ENCODE measurements around the gene NUAK2.
"Not testable (repeated sequence)": the region's sequence is repeated elsewhere in the genome, so short reads cannot be mapped to it uniquely, and the experiment has no call there.

Gene NUAK2

DNA sequence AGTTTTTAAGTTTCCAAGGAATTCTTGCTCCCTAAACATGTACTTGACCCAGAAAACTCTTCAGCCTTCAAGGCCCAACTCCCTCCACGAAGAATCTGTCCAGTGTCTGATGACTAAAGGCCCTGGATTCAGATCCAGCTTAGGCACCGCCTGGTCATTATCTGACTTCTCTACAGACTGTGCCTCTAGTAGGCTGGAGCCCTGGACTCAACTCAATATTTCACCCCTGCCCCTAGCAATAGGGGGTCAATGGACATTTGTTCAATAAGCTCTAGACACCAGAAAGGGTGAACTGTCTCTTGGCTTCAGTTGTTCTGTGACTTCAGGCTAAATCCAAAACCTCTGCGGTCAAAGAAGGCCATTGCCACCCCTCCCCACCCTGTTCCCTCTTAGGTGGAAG is 34.5 kb downstream of the NUAK2 start:
- Histone ChIP-seq H3K9ac (ENCODE audit: low read depth, low read length) (no peak overlapping the region), H3K4me1 (ENCODE audit: insufficient read depth, low read length) (peaks cover 23% of the 10 kb centered on the region), H3K9me3 (ENCODE audit: insufficient read depth, low read depth, low read length) (no peaks in the 10 kb centered on the region), H3K27me3 (ENCODE audit: insufficient read depth, low read length) (no peaks in the 10 kb centered on the region), H3K27ac (ENCODE audit: low read length) (no peak overlapping the region), H3K4me3 (ENCODE audit: low read length) (no peak overlapping the region), H3K36me3 (ENCODE audit: insufficient read depth, low read depth, low read length) (no peaks in the 10 kb centered on the region)

GRCh38 chr1:205286335-205286950 is 35.1 kb downstream of the NUAK2 start:
- peaks cover 23% of the 10 kb centered on the region for H3K4me1 ChIP-seq (ENCODE audit: insufficient read depth, low read length)
- H3K9ac ChIP-seq (ENCODE audit: low read depth, low read length) = no peak overlapping the region
- H3K36me3 ChIP-seq (ENCODE audit: insufficient read depth, low read depth, low read length) = no peaks in the 10 kb centered on the region
- no peak overlapping the region for H3K4me3 ChIP-seq (ENCODE audit: low read length)
- H3K27me3 ChIP-seq (ENCODE audit: insufficient read depth, low read length) = no peaks in the 10 kb centered on the region
- no peaks in the 10 kb centered on the region for H3K9me3 ChIP-seq (ENCODE audit: insufficient read depth, low read depth, low read length)
- H3K27ac ChIP-seq (ENCODE audit: low read length) = no peak overlapping the region

- Histone ChIP-seq H3K9me3 (ENCODE audit: insufficient read depth, low read depth, low read length) (no peaks in the 10 kb centered on the region), H3K36me3 (ENCODE audit: insufficient read depth, low read depth, low read length) (no peaks in the 10 kb centered on the region), H3K27me3 (ENCODE audit: insufficient read depth, low read length) (no peaks in the 10 kb centered on the region), H3K4me1 (ENCODE audit: insufficient read depth, low read length) (peaks cover 23% of the 10 kb centered on the region), H3K27ac (ENCODE audit: low read length) (peak overlapping the region; percentile 25), H3K9ac (ENCODE audit: low read depth, low read length) (peak overlapping the region; percentile 11; the same call in 1 of the 2 replicates), H3K4me3 (ENCODE audit: low read length) (no peak overlapping the region)
Observed at GRCh38 chr1:205285381-205286101, 36.0 kb downstream of the NUAK2 start.

DNA sequence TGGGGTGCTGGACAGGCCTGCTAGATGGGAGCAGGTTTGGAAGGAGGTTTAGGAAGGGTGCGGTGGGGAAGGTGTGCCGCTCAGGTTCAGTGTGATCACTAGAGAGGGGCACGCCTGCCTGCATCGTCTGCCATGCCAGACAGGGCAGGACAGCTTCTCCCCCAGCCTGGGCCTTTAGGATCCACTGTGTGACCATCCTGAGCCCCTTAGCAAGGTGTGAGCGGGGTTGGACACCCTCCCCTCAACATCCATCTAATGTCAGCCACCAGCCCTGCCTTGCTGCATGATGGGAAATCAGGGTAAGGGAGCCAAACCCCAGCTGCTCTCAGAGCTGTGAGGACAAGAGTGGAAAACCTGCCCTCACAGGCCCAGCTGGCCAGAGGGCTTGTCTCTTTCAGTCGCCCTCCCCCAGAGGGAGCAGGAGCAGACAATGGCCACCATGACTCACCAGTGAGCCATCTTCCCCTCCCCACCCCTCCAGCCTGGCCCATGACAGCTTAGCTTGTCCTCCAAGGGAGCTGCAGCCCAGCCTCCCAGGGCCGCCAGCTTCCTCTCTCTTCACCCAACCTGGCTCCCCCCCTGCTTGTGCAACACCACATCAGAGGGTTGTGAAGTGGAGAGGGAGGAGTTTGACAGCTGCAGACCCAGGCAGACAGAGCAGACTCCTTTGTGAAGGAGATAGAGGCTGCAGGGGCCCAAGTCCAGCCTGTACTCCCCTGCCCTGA is 37.0 kb downstream of the NUAK2 start:
- H3K9ac ChIP-seq (ENCODE audit: low read depth, low read length) = peak overlapping the region; percentile 54; the same call in 1 of the 2 replicates
- H3K27ac ChIP-seq (ENCODE audit: low read length) = peak overlapping the region; percentile 33
- H3K27me3 ChIP-seq (ENCODE audit: insufficient read depth, low read length) = no peaks in the 10 kb centered on the region
- no peaks in the 10 kb centered on the region for H3K36me3 ChIP-seq (ENCODE audit: insufficient read depth, low read depth, low read length)
- H3K4me3 ChIP-seq (ENCODE audit: low read length) = no peak overlapping the region
- H3K4me1 ChIP-seq (ENCODE audit: insufficient read depth, low read length) = peaks cover 23% of the 10 kb centered on the region
- no peaks in the 10 kb centered on the region for H3K9me3 ChIP-seq (ENCODE audit: insufficient read depth, low read depth, low read length)

GRCh38 chr1:205283270-205284147 is 38.0 kb downstream of the NUAK2 start:
- Histone ChIP-seq H3K9me3 (ENCODE audit: insufficient read depth, low read depth, low read length) (no peaks in the 10 kb centered on the region), H3K27ac (ENCODE audit: low read length) (peak overlapping the region; percentile 33), H3K36me3 (ENCODE audit: insufficient read depth, low read depth, low read length) (no peaks in the 10 kb centered on the region), H3K4me3 (ENCODE audit: low read length) (no peak overlapping the region), H3K27me3 (ENCODE audit: insufficient read depth, low read length) (no peaks in the 10 kb centered on the region), H3K9ac (ENCODE audit: low read depth, low read length) (peak overlapping the region; percentile 54; the same call in 1 of the 2 replicates), H3K4me1 (ENCODE audit: insufficient read depth, low read length) (peaks cover 23% of the 10 kb centered on the region)

DNA sequence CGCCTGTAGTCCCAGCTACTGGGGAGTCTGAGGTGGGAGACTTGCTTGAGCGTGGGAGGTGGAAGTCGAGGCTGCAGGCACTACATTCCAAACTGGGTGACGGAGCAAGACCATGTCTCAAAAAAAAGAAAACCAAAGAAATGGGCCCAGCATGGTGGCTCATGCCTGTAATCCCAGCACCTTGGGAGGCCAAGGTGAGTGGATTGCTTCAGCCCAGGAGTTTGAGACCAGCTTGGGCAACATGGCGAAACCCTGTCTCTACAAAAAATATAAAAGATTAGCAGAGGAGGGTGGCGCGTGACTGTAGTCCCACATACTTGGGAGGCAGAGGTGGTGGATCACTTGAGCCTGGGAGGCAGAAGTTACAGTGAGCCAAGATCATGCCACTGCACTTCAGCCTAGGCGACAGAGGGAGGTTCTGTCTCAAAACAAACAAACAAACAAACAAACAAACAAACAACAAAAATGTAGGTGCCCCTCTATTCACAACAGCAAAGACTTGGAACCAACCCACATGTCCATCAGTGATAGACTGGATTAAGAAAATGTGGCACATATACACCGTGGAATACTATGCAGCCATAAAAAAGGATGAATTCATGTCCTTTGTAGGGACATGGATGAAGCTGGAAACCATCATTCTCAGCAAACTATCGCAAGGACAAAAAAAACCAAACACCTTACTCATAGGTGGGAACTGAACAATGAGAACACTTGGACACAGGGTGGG is 40.7 kb downstream of the NUAK2 start:
- H3K9ac ChIP-seq (ENCODE audit: low read depth, low read length); H3K9me3 ChIP-seq (ENCODE audit: insufficient read depth, low read depth, low read length); H3K36me3 ChIP-seq (ENCODE audit: insufficient read depth, low read depth, low read length); H3K27ac ChIP-seq (ENCODE audit: low read length); H3K27me3 ChIP-seq (ENCODE audit: insufficient read depth, low read length); H3K4me3 ChIP-seq (ENCODE audit: low read length): not testable (repeated sequence)
- H3K4me1 ChIP-seq (ENCODE audit: insufficient read depth, low read length) = peaks cover 18% of the 10 kb centered on the region

- Histone ChIP-seq H3K27ac (ENCODE audit: low read length) (no peak overlapping the region), H3K9me3 (ENCODE audit: insufficient read depth, low read depth, low read length) (no peaks in the 10 kb centered on the region), H3K9ac (ENCODE audit: low read depth, low read length) (no peak overlapping the region), H3K36me3 (ENCODE audit: insufficient read depth, low read depth, low read length) (no peaks in the 10 kb centered on the region), H3K4me1 (ENCODE audit: insufficient read depth, low read length) (peaks cover 17% of the 10 kb centered on the region), H3K4me3 (ENCODE audit: low read length) (no peak overlapping the region), H3K27me3 (ENCODE audit: insufficient read depth, low read length) (no peaks in the 10 kb centered on the region)
Observed at GRCh38 chr1:205279986-205280385, 41.6 kb downstream of the NUAK2 start.

- Histone ChIP-seq H3K27me3 (ENCODE audit: insufficient read depth, low read length) (no peaks in the 10 kb centered on the region), H3K27ac (ENCODE audit: low read length) (no peak overlapping the region), H3K36me3 (ENCODE audit: insufficient read depth, low read depth, low read length) (peaks cover 3% of the 10 kb centered on the region; the same call in 1 of the 2 replicates), H3K4me3 (ENCODE audit: low read length) (no peak overlapping the region), H3K9me3 (ENCODE audit: insufficient read depth, low read depth, low read length) (no peaks in the 10 kb centered on the region), H3K4me1 (ENCODE audit: insufficient read depth, low read length) (peaks cover 17% of the 10 kb centered on the region), H3K9ac (ENCODE audit: low read depth, low read length) (no peak overlapping the region)
Observed at GRCh38 chr1:205276689-205277065, 44.9 kb downstream of the NUAK2 start.

- peaks cover 3% of the 10 kb centered on the region; the same call in 1 of the 2 replicates for H3K36me3 ChIP-seq (ENCODE audit: insufficient read depth, low read depth, low read length)
- H3K9ac ChIP-seq (ENCODE audit: low read depth, low read length) = no peak overlapping the region
- peaks cover 17% of the 10 kb centered on the region for H3K4me1 ChIP-seq (ENCODE audit: insufficient read depth, low read length)
- no peak overlapping the region for H3K27ac ChIP-seq (ENCODE audit: low read length)
- no peak overlapping the region for H3K4me3 ChIP-seq (ENCODE audit: low read length)
- no peaks in the 10 kb centered on the region for H3K27me3 ChIP-seq (ENCODE audit: insufficient read depth, low read length)
- no peaks in the 10 kb centered on the region for H3K9me3 ChIP-seq (ENCODE audit: insufficient read depth, low read depth, low read length)
Observed at GRCh38 chr1:205275916-205276688, 45.4 kb downstream of the NUAK2 start.

DNA sequence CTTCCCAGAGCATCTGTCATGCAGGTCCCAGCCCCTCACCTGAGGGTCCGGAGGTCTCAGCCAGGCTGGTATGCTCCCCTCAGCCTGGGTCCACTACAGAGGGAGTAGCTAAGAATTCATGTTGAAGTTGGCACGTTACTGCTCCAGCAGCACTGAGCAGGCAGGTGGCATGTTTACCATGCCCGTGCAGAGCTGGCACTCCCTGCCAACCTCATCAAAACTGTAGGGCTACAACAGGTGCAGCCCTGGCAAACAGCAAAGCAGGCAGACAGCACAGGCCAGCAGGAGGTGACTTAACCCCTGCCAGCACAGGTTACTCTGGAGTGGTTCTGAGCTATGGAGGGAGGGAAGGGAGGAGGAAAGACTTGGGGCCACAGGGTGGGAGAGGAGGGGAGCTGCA is 46.4 kb downstream of the NUAK2 start:
- no peaks in the 10 kb centered on the region for H3K9me3 ChIP-seq (ENCODE audit: insufficient read depth, low read depth, low read length)
- peaks cover 3% of the 10 kb centered on the region; the same call in 1 of the 2 replicates for H3K36me3 ChIP-seq (ENCODE audit: insufficient read depth, low read depth, low read length)
- H3K4me3 ChIP-seq (ENCODE audit: low read length) = no peak overlapping the region
- H3K9ac ChIP-seq (ENCODE audit: low read depth, low read length) = no peak overlapping the region
- peaks cover 17% of the 10 kb centered on the region for H3K4me1 ChIP-seq (ENCODE audit: insufficient read depth, low read length)
- no peak overlapping the region for H3K27ac ChIP-seq (ENCODE audit: low read length)
- H3K27me3 ChIP-seq (ENCODE audit: insufficient read depth, low read length) = no peaks in the 10 kb centered on the region
